Astrocyte (in vitro differentiated cells and primary cell): ENCODE data around the gene NYNRIN.

Experiments
- EZH2 ChIP-seq: IDR thresholded peaks from 2 replicates; pipeline ENCODE4 v1.6.1; 2012; ENCODE audit warnings: mild to moderate bottlenecking, low read length, inconsistent platforms; ENCODE audit not compliant: insufficient read depth
- TF ChIP-seq, protein P1 (sequence below): IDR thresholded peaks from 2 replicates; pipeline ENCODE4 v1.5.1; 2011; ENCODE audit warnings: low read depth, mild to moderate bottlenecking, inconsistent platforms, low read length, moderate library complexity; ENCODE audit not compliant: insufficient read depth

DNA sequence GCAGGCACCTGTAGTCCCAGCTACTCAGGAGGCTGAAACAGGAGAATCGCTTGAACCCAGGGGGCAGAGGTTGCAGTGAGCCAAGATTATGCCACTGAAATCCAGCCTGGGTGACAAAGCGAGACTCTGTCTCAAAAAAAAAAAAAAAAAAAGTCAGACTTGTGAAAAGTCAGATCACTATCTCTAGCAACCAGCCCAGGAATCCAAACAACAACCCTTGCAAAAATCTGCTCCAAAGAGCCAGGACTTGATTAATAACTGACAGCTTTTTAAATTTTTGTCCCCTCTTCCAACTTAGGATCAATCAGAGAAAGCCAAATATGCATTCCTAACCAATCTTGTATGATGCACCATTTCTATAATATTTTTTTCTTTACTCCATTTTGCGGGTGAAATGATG is 38.5 kb upstream of the NYNRIN start:
- no peak for TF ChIP-seq EZH2
- TF ChIP-seq, protein P1, sequence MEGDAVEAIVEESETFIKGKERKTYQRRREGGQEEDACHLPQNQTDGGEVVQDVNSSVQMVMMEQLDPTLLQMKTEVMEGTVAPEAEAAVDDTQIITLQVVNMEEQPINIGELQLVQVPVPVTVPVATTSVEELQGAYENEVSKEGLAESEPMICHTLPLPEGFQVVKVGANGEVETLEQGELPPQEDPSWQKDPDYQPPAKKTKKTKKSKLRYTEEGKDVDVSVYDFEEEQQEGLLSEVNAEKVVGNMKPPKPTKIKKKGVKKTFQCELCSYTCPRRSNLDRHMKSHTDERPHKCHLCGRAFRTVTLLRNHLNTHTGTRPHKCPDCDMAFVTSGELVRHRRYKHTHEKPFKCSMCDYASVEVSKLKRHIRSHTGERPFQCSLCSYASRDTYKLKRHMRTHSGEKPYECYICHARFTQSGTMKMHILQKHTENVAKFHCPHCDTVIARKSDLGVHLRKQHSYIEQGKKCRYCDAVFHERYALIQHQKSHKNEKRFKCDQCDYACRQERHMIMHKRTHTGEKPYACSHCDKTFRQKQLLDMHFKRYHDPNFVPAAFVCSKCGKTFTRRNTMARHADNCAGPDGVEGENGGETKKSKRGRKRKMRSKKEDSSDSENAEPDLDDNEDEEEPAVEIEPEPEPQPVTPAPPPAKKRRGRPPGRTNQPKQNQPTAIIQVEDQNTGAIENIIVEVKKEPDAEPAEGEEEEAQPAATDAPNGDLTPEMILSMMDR = no peak
